HepG2 (cell line): ENCODE results near the gene TEX14. TPM values are rescaled to one million over a fixed set of nuclear protein-coding genes. Genes with fewer than 3 reads are reported as not detected.

Experiments
- ATF7 ChIP-seq, 2 experiments: fragments of 450-650 bp in 1 of 2; sonication (generic) in 1 of 2; formaldehyde crosslinking in 1 of 2; IDR thresholded peaks; 2 replicates each; pipeline versions ENCODE4 v1.4.0 to v1.6.1; 2016 to 2020; ENCODE audit warnings: antibody characterized with exemption in 1 of 2, mild to moderate bottlenecking in 1 of 2, missing genetic modification reagents in 1 of 2
- CAMTA2 ChIP-seq: sonication (generic); formaldehyde crosslinking; IDR thresholded peaks from 2 replicates; pipeline ENCODE4 v1.4.0; 2020; ENCODE audit warnings: mild to moderate bottlenecking, missing genetic modification reagents, borderline replicate concordance
- GABPA ChIP-seq, 2 experiments: IDR thresholded peaks; 2 replicates each; pipeline ENCODE4 v1.6.1; 2011 to 2016; ENCODE audit warnings: low read depth in 2 of 2, low read length in 1 of 2, missing biosample characterization in 1 of 2, missing genetic modification characterization in 1 of 2
- PAXIP1 ChIP-seq: sonication (generic); formaldehyde crosslinking; conservative IDR thresholded peaks from 2 replicates; pipeline ENCODE4 v1.4.0; 2020; ENCODE audit warnings: mild to moderate bottlenecking, missing genetic modification reagents, moderate library complexity
- PCBP2 ChIP-seq: fragments of 200-400 bp; formaldehyde crosslinking; optimal IDR thresholded peaks from 2 replicates; pipeline ENCODE3; 2018; ENCODE audit warnings: low read length, low read depth; ENCODE audit not compliant: poor library complexity, severe bottlenecking
- SIN3A ChIP-seq: IDR thresholded peaks from 2 replicates; pipeline ENCODE4 v1.6.1; 2011; ENCODE audit warnings: low read depth, mild to moderate bottlenecking, control low read depth, low read length, borderline replicate concordance
- SMC3 ChIP-seq: IDR thresholded peaks from 2 replicates; pipeline ENCODE4 v1.6.1; 2011; ENCODE audit warnings: low read length, improper control_type of control experiment
- SP140L ChIP-seq: sonication (generic); formaldehyde crosslinking; IDR thresholded peaks from 2 replicates; pipeline ENCODE4 v1.4.0; 2020; ENCODE audit warnings: missing genetic modification reagents, borderline replicate concordance
- ZFAT ChIP-seq: sonication (generic); formaldehyde crosslinking; conservative IDR thresholded peaks from 2 replicates; pipeline ENCODE4 v1.8.1; 2023; ENCODE audit warnings: missing genetic modification reagents, inconsistent platforms
- ZFX ChIP-seq: sonication (generic); formaldehyde crosslinking; IDR thresholded peaks from 2 replicates; pipeline ENCODE4 v1.4.0; 2020; ENCODE audit warnings: mild to moderate bottlenecking, low read depth, missing genetic modification reagents, moderate library complexity
- ZNF180 ChIP-seq: sonication (generic); formaldehyde crosslinking; IDR thresholded peaks from 2 replicates; pipeline ENCODE4 v1.4.0; 2020; ENCODE audit warnings: low read depth, missing genetic modification reagents, borderline replicate concordance
- polyA plus RNA-seq, 8 experiments: library from polyadenylated mRNA; depleted of rRNA in 3 of 8; stranded (reverse) in 7 of 8; unstranded in 1 of 8; fragments of >200 nt; fragmentation: Illumina TruSeq in 4 of 8; extraction: Trizol in 4 of 8; gene quantifications; 2 replicates each; pipeline versions ENCODE4 v1.2.1 to v1.2.3, GENCODE V29; 2011 to 2016; ENCODE audit warnings: low read depth in 4 of 8, missing spikeins in 1 of 8, mixed read lengths in 1 of 8; ENCODE audit not compliant: insufficient read depth in 1 of 8
- total RNA-seq, 5 experiments: library from RNA; depleted of rRNA; stranded (reverse); fragments of >200 nt; fragmentation: Illumina TruSeq; extraction: Trizol; gene quantifications; 2 replicates each; pipeline ENCODE4 v1.2.3, GENCODE V29; 2016; ENCODE audit warnings: low read depth in 1 of 5
- TF ChIP-seq, protein P1 (sequence below): IDR thresholded peaks from 2 replicates; pipeline ENCODE4 v1.6.1; 2016; ENCODE audit warnings: control low read depth
- TF ChIP-seq, protein P2 (sequence below): sonication (generic); formaldehyde crosslinking; IDR thresholded peaks from 2 replicates; pipeline ENCODE4 v1.4.0; 2020; ENCODE audit warnings: missing genetic modification reagents, mild to moderate bottlenecking, borderline replicate concordance
- TF ChIP-seq, protein P3 (sequence below): IDR thresholded peaks from 2 replicates; pipeline ENCODE4 v1.6.1; 2016
- TF ChIP-seq, protein P4 (sequence below): sonication (generic); formaldehyde crosslinking; IDR thresholded peaks from 2 replicates; pipeline ENCODE4 v1.8.1; 2022; ENCODE audit warnings: low read depth, mild to moderate bottlenecking, missing genetic modification reagents

TEX14 gene
- total and polyA plus RNA-seq, 2 of the 13 experiments (the other 11 are each of a cell fraction or from before 2014, with no cell fraction given) = 0.04 to 0.07 TPM

GRCh38 chr17:58516644-58517377 lies 175.0 kb downstream of the TEX14 start (continued):
- TF ChIP-seq ZNF180 (CRISPR knock-in tag) (no peak), GABPA (IDR thresholded peaks at IDR 0.05; ENCODE audit: low read depth, low read length) (no peak), GABPA (CRISPR knock-in tag; IDR thresholded peaks at IDR 0.05; ENCODE audit: low read depth) (peak; percentile 56), ZFX (CRISPR knock-in tag) (peak; percentile 53; the same call in 1 of the 2 replicates), SIN3A (no peak), ZFAT (CRISPR knock-in tag) (no peak), SMC3 (no peak), CAMTA2 (CRISPR knock-in tag) (no peak), PCBP2 (no peak), PAXIP1 (CRISPR knock-in tag) (peak; percentile 90), SP140L (CRISPR knock-in tag) (no peak), ATF7 (IDR thresholded peaks at IDR 0.05) (no peak), ATF7 (CRISPR knock-in tag; IDR thresholded peaks at IDR 0.05) (0 out of 2 replicates have a peak, but pooled peaks have one; percentile 2)
- TF ChIP-seq, protein P1, sequence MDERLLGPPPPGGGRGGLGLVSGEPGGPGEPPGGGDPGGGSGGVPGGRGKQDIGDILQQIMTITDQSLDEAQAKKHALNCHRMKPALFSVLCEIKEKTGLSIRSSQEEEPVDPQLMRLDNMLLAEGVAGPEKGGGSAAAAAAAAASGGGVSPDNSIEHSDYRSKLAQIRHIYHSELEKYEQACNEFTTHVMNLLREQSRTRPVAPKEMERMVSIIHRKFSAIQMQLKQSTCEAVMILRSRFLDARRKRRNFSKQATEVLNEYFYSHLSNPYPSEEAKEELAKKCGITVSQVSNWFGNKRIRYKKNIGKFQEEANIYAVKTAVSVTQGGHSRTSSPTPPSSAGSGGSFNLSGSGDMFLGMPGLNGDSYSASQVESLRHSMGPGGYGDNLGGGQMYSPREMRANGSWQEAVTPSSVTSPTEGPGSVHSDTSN (CRISPR knock-in tag) = no peak; the same call in 1 of the 2 replicates
- TF ChIP-seq, protein P2, sequence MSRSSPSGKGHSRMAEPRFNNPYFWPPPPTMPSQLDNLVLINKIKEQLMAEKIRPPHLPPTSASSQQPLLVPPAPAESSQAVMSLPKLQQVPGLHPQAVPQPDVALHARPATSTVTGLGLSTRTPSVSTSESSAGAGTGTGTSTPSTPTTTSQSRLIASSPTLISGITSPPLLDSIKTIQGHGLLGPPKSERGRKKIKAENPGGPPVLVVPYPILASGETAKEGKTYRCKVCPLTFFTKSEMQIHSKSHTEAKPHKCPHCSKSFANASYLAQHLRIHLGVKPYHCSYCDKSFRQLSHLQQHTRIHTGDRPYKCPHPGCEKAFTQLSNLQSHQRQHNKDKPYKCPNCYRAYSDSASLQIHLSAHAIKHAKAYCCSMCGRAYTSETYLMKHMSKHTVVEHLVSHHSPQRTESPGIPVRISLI (CRISPR knock-in tag) = no peak
- TF ChIP-seq, protein P3, sequence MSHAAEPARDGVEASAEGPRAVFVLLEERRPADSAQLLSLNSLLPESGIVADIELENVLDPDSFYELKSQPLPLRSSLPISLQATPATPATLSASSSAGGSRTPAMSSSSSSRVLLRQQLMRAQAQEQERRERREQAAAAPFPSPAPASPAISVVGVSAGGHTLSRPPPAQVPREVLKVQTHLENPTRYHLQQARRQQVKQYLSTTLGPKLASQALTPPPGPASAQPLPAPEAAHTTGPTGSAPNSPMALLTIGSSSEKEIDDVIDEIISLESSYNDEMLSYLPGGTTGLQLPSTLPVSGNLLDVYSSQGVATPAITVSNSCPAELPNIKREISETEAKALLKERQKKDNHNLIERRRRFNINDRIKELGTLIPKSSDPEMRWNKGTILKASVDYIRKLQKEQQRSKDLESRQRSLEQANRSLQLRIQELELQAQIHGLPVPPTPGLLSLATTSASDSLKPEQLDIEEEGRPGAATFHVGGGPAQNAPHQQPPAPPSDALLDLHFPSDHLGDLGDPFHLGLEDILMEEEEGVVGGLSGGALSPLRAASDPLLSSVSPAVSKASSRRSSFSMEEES = peak; percentile 82
- TF ChIP-seq, protein P4, sequence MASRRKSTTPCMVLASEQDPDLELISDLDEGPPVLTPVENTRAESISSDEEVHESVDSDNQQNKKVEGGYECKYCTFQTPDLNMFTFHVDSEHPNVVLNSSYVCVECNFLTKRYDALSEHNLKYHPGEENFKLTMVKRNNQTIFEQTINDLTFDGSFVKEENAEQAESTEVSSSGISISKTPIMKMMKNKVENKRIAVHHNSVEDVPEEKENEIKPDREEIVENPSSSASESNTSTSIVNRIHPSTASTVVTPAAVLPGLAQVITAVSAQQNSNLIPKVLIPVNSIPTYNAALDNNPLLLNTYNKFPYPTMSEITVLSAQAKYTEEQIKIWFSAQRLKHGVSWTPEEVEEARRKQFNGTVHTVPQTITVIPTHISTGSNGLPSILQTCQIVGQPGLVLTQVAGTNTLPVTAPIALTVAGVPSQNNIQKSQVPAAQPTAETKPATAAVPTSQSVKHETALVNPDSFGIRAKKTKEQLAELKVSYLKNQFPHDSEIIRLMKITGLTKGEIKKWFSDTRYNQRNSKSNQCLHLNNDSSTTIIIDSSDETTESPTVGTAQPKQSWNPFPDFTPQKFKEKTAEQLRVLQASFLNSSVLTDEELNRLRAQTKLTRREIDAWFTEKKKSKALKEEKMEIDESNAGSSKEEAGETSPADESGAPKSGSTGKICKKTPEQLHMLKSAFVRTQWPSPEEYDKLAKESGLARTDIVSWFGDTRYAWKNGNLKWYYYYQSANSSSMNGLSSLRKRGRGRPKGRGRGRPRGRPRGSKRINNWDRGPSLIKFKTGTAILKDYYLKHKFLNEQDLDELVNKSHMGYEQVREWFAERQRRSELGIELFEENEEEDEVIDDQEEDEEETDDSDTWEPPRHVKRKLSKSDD (CRISPR knock-in tag) = peak; percentile 40; the same call in 1 of the 2 replicates
